MM.1S (cell line): ENCODE data around the gene OMG.
"Not testable (repeated sequence)": the region's sequence is repeated elsewhere in the genome, so short reads cannot be mapped to it uniquely, and the experiment has no call there.

Experiments
- EZH2 ChIP-seq: fragments of 300-600 bp; sonication (generic); optimal IDR thresholded peaks from 2 replicates; pipeline ENCODE3; 2017; ENCODE audit warnings: low read depth, mild to moderate bottlenecking, antibody characterized with exemption, low read length, mixed read lengths
- TF ChIP-seq, protein P1 (sequence below): fragments of 300-600 bp; sonication (generic); IDR thresholded peaks from 2 replicates; pipeline ENCODE4 v1.5.1; 2016; ENCODE audit warnings: antibody characterized with exemption, low read length, mixed read lengths

DNA sequence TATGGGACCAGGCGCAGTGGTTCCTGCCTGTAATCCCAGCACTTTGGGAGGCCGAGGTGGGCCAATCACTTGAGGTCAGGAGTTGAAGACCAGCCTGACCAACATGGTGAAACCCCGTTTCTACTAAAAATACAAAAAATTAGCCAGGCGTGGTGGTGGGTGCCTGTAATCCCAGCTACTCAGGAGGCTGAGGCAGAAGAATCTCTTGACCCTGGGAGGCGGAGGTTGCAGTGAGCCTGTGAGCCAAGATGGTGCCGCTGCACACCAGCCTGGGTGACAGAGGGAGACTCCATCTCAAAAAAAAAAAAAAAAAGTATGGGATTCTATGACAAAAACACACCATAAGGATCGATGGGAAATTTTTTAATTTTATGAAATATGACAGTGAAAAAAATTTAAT is 15.2 kb upstream of the OMG start:
- TF ChIP-seq, protein P1, sequence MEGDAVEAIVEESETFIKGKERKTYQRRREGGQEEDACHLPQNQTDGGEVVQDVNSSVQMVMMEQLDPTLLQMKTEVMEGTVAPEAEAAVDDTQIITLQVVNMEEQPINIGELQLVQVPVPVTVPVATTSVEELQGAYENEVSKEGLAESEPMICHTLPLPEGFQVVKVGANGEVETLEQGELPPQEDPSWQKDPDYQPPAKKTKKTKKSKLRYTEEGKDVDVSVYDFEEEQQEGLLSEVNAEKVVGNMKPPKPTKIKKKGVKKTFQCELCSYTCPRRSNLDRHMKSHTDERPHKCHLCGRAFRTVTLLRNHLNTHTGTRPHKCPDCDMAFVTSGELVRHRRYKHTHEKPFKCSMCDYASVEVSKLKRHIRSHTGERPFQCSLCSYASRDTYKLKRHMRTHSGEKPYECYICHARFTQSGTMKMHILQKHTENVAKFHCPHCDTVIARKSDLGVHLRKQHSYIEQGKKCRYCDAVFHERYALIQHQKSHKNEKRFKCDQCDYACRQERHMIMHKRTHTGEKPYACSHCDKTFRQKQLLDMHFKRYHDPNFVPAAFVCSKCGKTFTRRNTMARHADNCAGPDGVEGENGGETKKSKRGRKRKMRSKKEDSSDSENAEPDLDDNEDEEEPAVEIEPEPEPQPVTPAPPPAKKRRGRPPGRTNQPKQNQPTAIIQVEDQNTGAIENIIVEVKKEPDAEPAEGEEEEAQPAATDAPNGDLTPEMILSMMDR = not testable (repeated sequence)
- not testable (repeated sequence) for TF ChIP-seq EZH2
